Activated CD4-positive, alpha-beta T cell treated with anti-CD3 and anti-CD28 coated beads, Interleukin-2, amount 50 U/mL, for 48 hours (primary cell): ENCODE data around the gene MRPL42.

Experiments used
- DNase-seq, 2 experiments: peaks; one replicate each; pipeline ENCODE4 v3.0.0-alpha.2; 2020

Gene MRPL42

DNA sequence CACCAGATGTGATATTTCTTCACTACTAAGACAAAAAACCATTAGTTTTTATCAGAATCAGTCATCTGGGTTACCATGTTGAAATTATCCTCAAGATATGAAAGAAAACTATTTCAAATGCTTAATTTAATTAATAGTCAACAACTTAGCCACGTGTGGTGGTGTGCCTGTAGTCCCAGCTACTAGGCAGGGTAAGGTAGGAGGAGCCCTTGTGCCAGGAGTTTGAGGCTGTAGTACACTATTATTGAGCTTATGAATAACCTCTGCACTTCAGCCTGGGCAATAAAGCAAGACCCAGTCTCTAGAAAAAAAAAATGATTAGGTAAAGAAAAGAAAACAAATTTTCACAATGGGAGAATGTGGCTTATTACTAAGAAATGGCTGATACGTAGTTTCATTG is 33.4 kb downstream of the MRPL42 start:
- no peak for DNase-seq

DNA sequence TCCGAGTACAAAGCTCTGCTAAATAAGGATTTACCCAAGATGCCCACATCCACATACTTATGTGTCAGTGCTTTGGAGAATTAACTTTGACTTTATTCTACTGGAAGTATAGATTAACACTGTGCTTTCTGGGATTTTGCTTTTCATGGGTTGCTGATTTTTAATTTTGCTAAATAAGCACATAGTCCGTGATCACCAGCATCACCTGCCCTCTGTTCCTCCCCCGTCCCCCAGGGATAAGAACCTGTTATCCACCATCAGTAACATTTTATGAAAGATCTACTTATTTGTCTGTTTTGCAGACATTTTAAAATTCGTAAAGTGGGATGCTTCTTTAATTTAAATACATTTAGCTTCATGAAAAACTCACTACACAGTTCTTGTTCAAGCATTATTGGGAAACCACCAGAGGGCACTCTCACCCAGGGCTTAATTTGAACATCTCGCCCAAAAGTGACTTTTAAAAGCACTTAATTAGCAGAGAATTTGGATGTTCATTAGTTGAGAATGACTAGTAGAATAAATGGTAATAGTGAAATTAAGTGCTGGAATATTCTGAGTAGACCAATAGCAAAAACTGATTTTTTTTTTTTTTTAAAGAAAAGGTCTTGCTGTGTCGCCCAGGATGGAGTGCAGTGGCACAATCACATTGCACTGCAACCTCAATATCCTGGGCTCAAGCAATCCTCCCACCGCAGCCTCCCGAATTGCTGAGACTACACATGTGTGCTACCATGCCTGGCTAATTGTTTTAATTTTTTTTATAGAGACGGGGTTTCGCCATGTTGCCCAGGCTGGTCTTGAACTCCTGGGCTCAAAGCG is 35.7 kb downstream of the MRPL42 start:
- DNase-seq = peak; percentile 51 to 64

DNA sequence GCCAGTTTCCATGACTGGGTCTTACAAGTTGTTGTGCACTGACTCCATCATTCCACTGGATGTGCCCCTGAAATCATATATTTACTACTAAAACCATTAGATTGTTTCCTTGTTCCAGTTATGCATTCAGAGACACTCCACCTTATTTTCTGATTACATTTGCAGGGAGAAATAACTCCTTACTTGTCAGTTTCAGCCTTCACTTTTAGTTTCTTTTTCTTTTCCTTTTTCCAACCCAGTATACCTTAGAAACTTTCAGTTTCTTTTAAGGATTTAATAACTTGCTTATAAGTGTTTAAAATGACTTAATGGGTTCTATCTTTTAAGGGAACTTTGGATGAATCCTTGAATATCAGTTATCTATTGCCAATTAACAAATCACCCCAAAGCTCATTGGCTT is 39.9 kb downstream of the MRPL42 start:
- no peak for DNase-seq

DNA sequence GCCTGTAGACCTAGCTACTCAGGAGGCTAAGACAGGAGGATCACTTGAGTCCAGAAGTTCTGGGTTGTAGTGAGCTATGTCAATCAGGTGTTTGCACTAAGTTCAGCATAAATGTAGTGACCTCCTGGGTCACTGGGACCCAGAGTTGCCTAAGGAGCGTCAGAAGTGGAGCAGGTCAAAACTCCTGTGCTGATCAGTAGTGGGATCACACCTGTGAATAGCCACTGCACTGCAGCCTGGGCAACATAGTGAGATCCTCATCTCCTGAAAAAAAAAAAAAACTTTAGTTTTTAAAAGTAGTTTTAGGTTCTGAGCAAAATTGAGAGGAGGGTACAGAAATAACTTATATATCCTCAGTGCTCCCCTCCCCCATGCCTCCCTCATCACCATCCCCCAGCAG is 42.2 kb downstream of the MRPL42 start:
- DNase-seq = no peak

- no peak for DNase-seq
Observed at GRCh38 chr12:93514853-93515252, 47.5 kb downstream of the MRPL42 start.

DNA sequence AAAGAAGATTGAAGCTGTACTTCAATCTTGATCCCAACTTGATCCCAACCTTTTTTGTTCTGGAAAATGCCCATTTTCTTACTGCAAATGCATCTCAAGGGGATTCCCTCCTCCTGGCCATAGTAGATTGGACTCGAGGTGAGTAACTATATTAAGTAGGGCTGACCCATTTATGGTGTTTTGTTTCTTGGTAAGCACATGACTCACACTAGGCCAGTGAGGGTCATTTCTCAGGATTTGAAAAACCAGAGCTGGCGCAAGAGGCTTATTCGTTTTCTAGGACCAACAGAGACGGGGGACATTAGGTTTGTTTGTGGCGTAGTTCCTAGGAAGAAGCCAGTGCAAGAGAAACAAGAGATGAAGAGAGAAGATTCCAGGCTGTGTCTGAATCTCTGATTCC is 51.4 kb downstream of the MRPL42 start:
- DNase-seq = no peak

GRCh38 chr12:93519859-93520258 is 52.5 kb downstream of the MRPL42 start:
- DNase-seq = no peak

DNA sequence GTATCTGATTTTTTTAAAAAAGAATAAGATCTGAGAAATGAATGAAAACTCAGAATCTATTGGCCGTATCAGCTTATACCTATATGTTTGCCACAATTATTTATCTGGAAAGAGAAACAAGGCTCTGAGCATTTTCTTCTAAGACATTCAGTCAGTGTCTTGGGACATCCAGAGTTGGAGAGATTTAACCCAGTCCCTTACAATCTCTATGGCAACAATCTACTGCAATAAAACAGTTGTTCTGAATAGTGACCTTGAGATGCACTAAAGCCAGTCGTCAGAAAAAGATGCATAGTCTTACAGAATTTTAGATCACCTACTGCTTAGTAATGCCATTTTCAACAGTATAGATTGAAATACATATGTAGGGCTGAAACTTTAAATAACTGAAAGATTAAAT is 53.1 kb downstream of the MRPL42 start:
- no peak for DNase-seq

- DNase-seq = no peak
Observed at GRCh38 chr12:93521225-93522080, 54.1 kb downstream of the MRPL42 start.

- no peak for DNase-seq
Observed at GRCh38 chr12:93524386-93525133, 57.2 kb downstream of the MRPL42 start.

DNA sequence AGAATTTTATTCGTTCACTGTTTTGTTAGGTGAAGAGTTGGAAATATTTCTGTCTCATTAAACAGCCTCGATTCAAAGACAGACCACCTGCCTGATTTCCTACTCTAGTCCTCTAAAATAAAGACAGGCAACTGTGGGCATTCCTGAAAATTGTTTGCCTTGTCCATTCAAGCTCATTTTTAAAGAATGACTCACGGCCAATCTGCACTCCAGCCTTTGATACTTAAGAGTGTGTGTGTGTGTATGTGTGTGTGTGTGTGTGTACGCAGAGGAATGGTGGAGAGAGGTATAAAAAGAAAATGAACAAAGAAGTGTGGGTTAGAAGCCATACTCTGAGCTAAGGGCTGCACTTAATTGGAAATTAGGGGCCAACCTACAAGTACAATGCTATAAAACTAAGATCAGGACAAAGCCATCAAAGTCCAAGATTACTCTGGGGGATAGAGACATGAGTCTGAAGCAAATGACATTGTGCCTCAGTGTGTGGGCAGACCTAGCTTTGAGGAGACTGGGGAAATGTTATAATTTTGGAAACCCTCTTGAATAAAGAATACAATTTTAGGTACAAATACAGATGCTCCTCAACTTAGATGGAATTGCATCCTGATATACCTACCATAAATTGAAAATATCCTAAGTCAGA is 59.6 kb downstream of the MRPL42 start:
- no peak for DNase-seq

DNA sequence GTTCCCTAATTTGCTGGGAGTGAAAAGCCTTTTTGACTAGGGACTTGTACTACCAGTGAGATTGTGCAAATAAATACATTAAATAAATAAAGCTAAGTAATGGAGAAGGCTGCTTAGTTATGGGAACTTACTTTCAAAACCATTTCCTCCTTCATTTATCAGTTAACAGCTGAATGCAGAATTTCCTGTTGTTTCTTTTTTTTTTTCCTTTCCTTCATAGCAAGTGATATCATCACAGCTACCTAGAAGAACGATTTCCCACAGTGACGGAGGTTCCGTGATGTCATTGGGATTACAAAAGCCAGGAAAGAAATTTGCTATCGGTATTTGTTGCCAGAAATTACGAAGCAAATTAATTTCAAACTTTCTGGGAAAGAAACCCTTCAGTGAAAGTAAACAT is 63.0 kb downstream of the MRPL42 start:
- DNase-seq = no peak

- DNase-seq = no peak
Observed at GRCh38 chr12:93533310-93533709, 66.0 kb downstream of the MRPL42 start.

DNA sequence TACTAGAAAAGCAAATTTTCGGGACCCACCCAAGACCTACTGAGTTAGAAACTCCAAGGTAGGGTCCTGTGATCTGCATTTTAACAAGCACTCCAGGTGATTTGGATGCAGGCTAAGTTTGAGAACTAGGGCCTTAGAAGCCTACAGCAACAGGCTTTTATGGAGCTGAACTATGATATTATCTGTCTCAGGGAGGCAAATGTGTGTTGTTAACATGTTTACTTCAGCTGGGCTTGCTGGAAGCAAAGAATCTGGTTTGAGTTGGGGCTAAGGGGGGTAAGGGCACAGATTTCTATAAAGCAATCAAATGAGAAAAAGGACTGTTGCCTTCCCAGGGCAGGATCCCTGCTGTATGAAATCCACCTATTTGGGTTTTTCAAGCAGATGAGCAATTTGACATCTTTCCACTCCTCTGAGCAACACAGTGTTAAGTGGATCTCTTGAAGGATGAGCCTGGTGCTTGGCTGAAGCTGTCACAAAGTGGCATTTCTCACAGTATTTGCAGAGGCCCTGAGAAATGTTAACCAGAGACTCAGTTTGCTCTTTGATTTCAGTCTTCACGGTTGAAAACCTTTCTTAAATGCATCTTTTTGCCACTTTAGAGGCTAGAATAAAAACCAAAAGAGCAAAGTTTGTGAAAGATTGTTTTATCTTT is 68.9 kb downstream of the MRPL42 start:
- no peak for DNase-seq

DNA sequence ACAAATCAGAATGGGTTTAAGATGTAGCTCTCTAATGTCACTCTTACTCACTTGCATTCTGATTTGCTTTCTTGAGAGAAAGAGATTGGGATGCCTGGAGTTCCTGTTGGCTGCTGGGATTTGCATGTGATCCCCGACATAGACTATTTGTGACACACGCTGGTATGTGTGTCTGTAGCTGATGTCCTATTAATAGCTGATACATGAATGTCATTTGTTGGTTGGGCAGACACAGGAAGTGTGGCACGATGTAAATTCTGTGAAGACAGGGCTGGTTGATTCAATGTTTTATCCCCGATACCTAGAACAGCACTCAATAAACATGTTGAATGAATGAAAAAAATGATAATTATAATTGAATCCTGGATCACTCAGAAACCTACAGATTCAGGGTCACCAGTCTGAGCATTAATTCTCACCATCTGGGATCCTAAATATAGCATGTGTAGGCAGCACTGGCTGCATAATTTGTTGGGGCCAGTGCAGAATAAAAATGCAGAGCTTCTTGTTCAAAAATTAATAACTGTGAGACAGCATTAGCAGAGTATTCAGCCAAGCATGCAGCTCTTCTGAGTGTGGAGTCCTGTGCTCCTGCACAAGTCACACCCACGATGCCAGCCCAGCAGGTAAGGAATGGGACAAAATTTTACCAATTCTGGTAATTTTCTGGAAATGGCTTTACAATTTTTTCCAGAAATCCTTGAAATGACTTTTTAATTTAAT is 69.6 kb downstream of the MRPL42 start:
- DNase-seq = no peak

DNA sequence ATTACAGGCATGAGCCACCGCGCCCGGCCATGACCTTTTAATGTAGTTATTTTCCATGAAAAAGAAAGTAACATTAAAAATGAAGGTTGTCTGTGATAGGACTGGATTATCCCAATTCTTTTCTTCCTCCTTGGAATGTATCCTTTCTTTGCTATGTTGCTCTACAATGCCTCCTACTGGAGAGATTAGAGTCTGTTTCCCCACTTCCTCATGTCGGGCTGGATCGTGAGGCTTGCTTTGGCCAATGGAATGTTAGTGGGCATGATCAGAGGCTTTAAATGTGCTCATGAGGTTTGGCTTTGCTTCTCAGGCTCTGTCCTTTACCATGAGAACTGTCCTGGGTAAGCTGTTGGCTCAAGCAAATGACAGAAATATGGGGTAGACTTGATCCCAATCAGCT is 70.5 kb downstream of the MRPL42 start:
- DNase-seq = no peak

DNA sequence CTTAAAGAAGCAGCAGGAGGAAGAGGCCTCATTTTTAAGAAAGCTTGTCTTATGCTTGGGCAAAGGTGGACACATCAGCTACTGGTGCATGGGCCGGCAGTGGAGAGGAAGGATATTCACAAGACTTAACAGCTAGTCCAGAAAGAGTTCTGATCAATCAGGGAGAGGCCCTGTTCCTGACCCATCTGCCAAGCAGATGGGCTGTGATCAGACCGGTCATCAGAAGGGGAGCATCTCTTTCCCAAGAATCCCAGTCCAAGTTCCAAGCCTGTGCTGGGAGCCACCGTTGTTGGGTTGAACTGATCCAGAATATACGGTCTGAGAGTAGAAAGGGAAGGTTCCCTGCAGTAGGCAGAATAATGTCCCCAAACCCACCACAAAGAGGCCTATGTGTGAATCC is 72.5 kb downstream of the MRPL42 start:
- DNase-seq = no peak

DNA sequence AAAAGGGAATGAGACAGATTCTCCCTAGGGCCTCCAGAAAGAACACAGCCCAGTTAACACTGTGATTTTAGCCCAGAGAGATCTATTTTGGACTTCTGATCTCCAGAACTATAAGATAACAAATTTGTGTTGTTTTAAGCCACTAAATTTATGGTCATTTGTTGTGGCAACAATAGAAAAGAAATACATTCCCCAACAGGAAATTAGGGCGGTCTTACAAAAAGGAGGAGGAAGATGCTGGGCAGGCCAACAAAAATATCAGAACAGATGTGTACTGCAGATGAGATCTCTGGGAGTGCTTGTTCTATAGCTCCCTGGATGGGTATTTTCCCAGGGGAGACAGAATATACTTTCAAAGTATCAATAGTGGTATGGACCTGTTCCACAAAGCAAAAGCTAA is 73.2 kb downstream of the MRPL42 start:
- DNase-seq = no peak

DNA sequence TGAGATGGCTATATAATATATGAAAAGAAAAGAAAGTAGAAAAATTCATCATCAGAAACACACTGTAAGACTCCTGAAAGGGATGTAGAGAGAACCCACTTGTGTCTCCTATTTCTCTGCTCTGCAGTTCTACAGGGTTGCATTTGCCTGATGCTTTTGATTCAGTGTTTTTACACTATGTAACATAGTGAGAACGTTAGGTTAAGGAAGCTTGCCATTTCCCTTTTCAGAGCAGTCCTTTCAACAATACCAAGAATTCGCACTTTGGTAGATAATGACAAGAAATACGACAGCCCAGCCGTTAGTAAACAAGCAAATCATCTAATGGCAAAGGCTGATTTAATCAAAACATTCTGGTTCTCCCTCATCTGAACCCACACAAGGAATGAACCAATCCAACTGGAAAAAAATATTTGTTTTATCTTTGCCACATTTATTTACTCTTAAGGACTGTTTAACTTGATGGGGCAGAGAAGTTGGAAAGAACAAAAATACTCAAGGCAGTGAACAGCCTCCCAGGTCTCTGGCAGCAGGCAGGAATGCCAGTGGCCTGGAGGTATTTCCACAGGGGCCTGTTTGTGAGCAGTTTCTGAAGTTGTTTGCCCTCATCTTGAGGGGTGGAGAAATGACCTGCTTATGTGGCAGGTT is 74.4 kb downstream of the MRPL42 start:
- DNase-seq = no peak

GRCh38 chr12:93547778-93548177 is 80.5 kb downstream of the MRPL42 start:
- no peak for DNase-seq

DNA sequence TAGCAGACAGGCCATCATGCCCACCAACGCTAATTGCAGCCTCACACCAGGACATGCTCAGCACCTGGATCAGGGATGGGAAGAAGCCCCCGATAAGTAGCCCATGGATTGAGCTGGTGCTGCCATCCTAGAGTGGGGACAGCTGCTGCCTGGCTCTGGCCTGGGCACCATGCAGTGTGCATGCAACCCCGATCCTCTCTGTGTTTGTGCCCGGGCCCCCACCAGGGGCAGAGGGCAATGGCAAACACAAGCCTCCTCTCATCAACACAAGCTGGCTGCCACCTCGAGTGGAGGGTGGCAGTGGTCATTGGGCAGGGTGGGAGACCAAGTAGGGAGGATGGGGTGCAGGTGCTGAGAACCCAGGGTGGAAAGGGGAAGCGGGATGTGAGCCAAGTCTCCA is 81.9 kb downstream of the MRPL42 start:
- DNase-seq = no peak
